DND-41 (cell line): Measurements from ENCODE around the gene EEFSEC.

Source experiments
- EZH2 ChIP-seq: IDR thresholded peaks from 3 replicates; pipeline ENCODE4 v1.6.1; 2012; ENCODE audit warnings: borderline replicate concordance, low read depth, mild to moderate bottlenecking, moderate library complexity, low read length, inconsistent platforms; ENCODE audit not compliant: severe bottlenecking
- TF ChIP-seq, protein P1 (sequence below): IDR thresholded peaks from 2 replicates; pipeline ENCODE4 v1.5.1; 2012; ENCODE audit warnings: borderline replicate concordance, low read length, moderate library complexity, mild to moderate bottlenecking; ENCODE audit not compliant: poor library complexity, severe bottlenecking; ENCODE audit errors: extremely low read depth

- no peak for TF ChIP-seq EZH2
- TF ChIP-seq, protein P1, sequence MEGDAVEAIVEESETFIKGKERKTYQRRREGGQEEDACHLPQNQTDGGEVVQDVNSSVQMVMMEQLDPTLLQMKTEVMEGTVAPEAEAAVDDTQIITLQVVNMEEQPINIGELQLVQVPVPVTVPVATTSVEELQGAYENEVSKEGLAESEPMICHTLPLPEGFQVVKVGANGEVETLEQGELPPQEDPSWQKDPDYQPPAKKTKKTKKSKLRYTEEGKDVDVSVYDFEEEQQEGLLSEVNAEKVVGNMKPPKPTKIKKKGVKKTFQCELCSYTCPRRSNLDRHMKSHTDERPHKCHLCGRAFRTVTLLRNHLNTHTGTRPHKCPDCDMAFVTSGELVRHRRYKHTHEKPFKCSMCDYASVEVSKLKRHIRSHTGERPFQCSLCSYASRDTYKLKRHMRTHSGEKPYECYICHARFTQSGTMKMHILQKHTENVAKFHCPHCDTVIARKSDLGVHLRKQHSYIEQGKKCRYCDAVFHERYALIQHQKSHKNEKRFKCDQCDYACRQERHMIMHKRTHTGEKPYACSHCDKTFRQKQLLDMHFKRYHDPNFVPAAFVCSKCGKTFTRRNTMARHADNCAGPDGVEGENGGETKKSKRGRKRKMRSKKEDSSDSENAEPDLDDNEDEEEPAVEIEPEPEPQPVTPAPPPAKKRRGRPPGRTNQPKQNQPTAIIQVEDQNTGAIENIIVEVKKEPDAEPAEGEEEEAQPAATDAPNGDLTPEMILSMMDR, result no peak
Measured at GRCh38 chr3:128287216-128287615, 133.9 kb downstream of the EEFSEC start.
